Measurements from ENCODE around the gene CCDC178. TPM values are rescaled to one million over a fixed set of nuclear protein-coding genes. Genes with fewer than 3 reads are reported as not detected.

The CCDC178 gene
- polyA plus RNA-seq, 1 donor from 2014 or later = not detected

- H4K20me1 ChIP-seq (ENCODE audit: insufficient read depth) = no peaks in the 10 kb centered on the region
These were observed 316.5 kb downstream of the CCDC178 start for GRCh38 chr18:33123862-33124518.

GRCh38 chr18:33116376-33116775 lies 324.1 kb downstream of the CCDC178 start:
- Histone ChIP-seq H4K20me1 (ENCODE audit: insufficient read depth) (no peaks in the 10 kb centered on the region), H3K9ac (ENCODE audit: low read length) (no peak overlapping the region), H3K9me2 (ENCODE audit: insufficient read depth, low read length) (no peaks in the 10 kb centered on the region), H3K4me3 (ENCODE audit: low read length) (no peak overlapping the region), H2AFZ (ENCODE audit: low read depth, low read length) (no peak overlapping the region), H3K27ac (ENCODE audit: low read length) (no peak overlapping the region), H3K9me3 (ENCODE audit: low read length) (no peaks in the 10 kb centered on the region), H3K79me2 (replicated peaks; ENCODE audit: insufficient read depth, low read length) (no peaks in the 10 kb centered on the region), H3F3A (ENCODE audit: insufficient read depth, low read length, poor library complexity, severe bottlenecking) (no peaks in the 10 kb centered on the region), H3K4me2 (ENCODE audit: low read length) (no peak overlapping the region), H3K36me3 (ENCODE audit: insufficient read depth, low read length) (no peaks in the 10 kb centered on the region), H3K27me3 (ENCODE audit: insufficient read depth, low read depth, low read length) (no peaks in the 10 kb centered on the region)
- TF ChIP-seq POLR2AphosphoS5 (IDR thresholded peaks at IDR 0.05) (no peak), TAF1 (IDR thresholded peaks at IDR 0.05; ENCODE audit: low read depth) (no peak), EP300 (conservative IDR thresholded peaks at IDR 0.05; ENCODE audit: poor library complexity, severe bottlenecking) (no peak), SMC3 (conservative IDR thresholded peaks at IDR 0.05; ENCODE audit: poor library complexity) (no peak), EZH2 (IDR thresholded peaks at IDR 0.05; ENCODE audit: borderline replicate concordance, insufficient read depth, low read length, poor library complexity, severe bottlenecking) (no peak), REST (IDR thresholded peaks at IDR 0.05; ENCODE audit: borderline replicate concordance) (no peak), CTCF (IDR thresholded peaks at IDR 0.05; ENCODE audit: poor library complexity, severe bottlenecking) (no peak), MXI1 (conservative IDR thresholded peaks at IDR 0.05; ENCODE audit: poor library complexity, severe bottlenecking) (no peak), RAD21 (conservative IDR thresholded peaks at IDR 0.05) (no peak)

More at GRCh38 chr18:33123862-33124518, 316.5 kb downstream of the CCDC178 start:
- no peak overlapping the region for H3K4me2 ChIP-seq (ENCODE audit: low read length)
- H3K79me2 ChIP-seq (replicated peaks; ENCODE audit: insufficient read depth, low read length) = no peaks in the 10 kb centered on the region
- TF ChIP-seq EP300 (conservative IDR thresholded peaks at IDR 0.05; ENCODE audit: poor library complexity, severe bottlenecking) = no peak
- TF ChIP-seq TAF1 (IDR thresholded peaks at IDR 0.05; ENCODE audit: low read depth) = no peak
- no peak for TF ChIP-seq POLR2AphosphoS5 (IDR thresholded peaks at IDR 0.05)
- no peak for TF ChIP-seq SMC3 (conservative IDR thresholded peaks at IDR 0.05; ENCODE audit: poor library complexity)
- no peak for TF ChIP-seq REST (IDR thresholded peaks at IDR 0.05; ENCODE audit: borderline replicate concordance)
- no peak for TF ChIP-seq RAD21 (conservative IDR thresholded peaks at IDR 0.05)
- no peak for TF ChIP-seq EZH2 (IDR thresholded peaks at IDR 0.05; ENCODE audit: borderline replicate concordance, insufficient read depth, low read length, poor library complexity, severe bottlenecking)
- TF ChIP-seq MXI1 (conservative IDR thresholded peaks at IDR 0.05; ENCODE audit: poor library complexity, severe bottlenecking) = no peak
- H3F3A ChIP-seq (ENCODE audit: insufficient read depth, low read length, poor library complexity, severe bottlenecking) = no peaks in the 10 kb centered on the region
- H3K9ac ChIP-seq (ENCODE audit: low read length) = no peak overlapping the region
- no peak overlapping the region for H2AFZ ChIP-seq (ENCODE audit: low read depth, low read length)
- H3K9me3 ChIP-seq (ENCODE audit: low read length) = no peaks in the 10 kb centered on the region
- H3K9me2 ChIP-seq (ENCODE audit: insufficient read depth, low read length) = no peaks in the 10 kb centered on the region
- no peaks in the 10 kb centered on the region for H3K36me3 ChIP-seq (ENCODE audit: insufficient read depth, low read length)
- H3K27ac ChIP-seq (ENCODE audit: low read length) = no peak overlapping the region
- no peaks in the 10 kb centered on the region for H3K27me3 ChIP-seq (ENCODE audit: insufficient read depth, low read depth, low read length)
- no peak overlapping the region for H3K4me3 ChIP-seq (ENCODE audit: low read length)
